HCT116 (cell line): Measurements from ENCODE around the gene MAN1A1. TPM values are rescaled to one million over a fixed set of nuclear protein-coding genes. Genes with fewer than 3 reads are reported as not detected.

Experiments
- ATAC-seq: fragments of 200-7000 bp; cut with Tn5 transposase; 2 replicates; pipeline ENCODE4 v1.9.1; 2020; ENCODE audit warnings: mild to moderate bottlenecking, moderate library complexity
- BruUV-seq: library from RNA; stranded (reverse); fragments of 400-500 nt; replicated peaks from 2 replicates; lab custom pipeline; 2021; lab: Mats Ljungman, UMichigan
- CTCF ChIA-PET: fragments of 300-600 bp; sonication (Branson Sonifier 250); formaldehyde crosslinking; loops from one replicate; lab custom pipeline; 2021; ENCODE audit warnings: antibody characterized with exemption; lab: Charles Lee
- POLR2A ChIA-PET: fragments of 300-600, 350-600 bp; sonication (Branson Sonifier 250); formaldehyde crosslinking; loops from one replicate; lab custom pipeline; 2021; ENCODE audit warnings: antibody characterized with exemption; lab: Charles Lee
- RAD21 ChIA-PET, 2 experiments: fragments of 300-600 bp; sonication (Branson Sonifier 250); formaldehyde crosslinking; loops; one replicate each; lab custom pipeline; 2023; ENCODE audit warnings: low total read pairs in 2 of 2; ENCODE audit not compliant: uncharacterized antibody in 2 of 2, unreplicated experiment in 2 of 2, low non-redundant PET in 1 of 2; lab: Charles Lee
- DNase-seq: peaks from one replicate; pipeline ENCODE4 v3.0.0-alpha.2; 2010; ENCODE audit warnings: low read depth, low spot score
- H2AFZ ChIP-seq: fragments of 200-600 bp; shearing (Covaris generic), sonication (generic); 2 replicates; pipeline ENCODE4 v1.6.1; 2017; ENCODE audit warnings: low read depth, mixed run types, mixed read lengths, antibody characterized with exemption, low read length; ENCODE audit not compliant: poor library complexity, severe bottlenecking
- H3K27ac ChIP-seq: 2 replicates; pipeline ENCODE4 v1.5.1; 2012; ENCODE audit warnings: low read depth, low read length
- H3K27me3 ChIP-seq: fragments of 200-600 bp; sonication (generic); 2 replicates; pipeline ENCODE4 v1.6.1; 2016; ENCODE audit warnings: mixed run types, low read length, mixed read lengths; ENCODE audit not compliant: insufficient read depth
- H3K36me3 ChIP-seq, 2 experiments: fragments of 200-500 bp in 1 of 2; fragments of 200-600 bp in 1 of 2; sonication (Bioruptor generic) in 1 of 2; sonication (generic) in 1 of 2; 2 replicates each; pipeline versions ENCODE4 v1.5.1 to v1.6.1; 2014 to 2016; ENCODE audit warnings: low read length in 2 of 2, inconsistent platforms in 1 of 2, mixed read lengths in 1 of 2, mixed run types in 1 of 2; ENCODE audit not compliant: insufficient read depth in 2 of 2, control insufficient read depth in 1 of 2
- H3K4me1 ChIP-seq, 2 experiments: fragments of 200-600 bp in 1 of 2; sonication (generic) in 1 of 2; 2 replicates each; pipeline versions ENCODE4 v1.5.1 to v1.6.1; 2012 to 2017; ENCODE audit warnings: low read length in 2 of 2, inconsistent platforms in 1 of 2, mild to moderate bottlenecking in 1 of 2, mixed read lengths in 1 of 2, mixed run types in 1 of 2, moderate library complexity in 1 of 2; ENCODE audit not compliant: insufficient read depth in 2 of 2, control insufficient read depth in 1 of 2
- H3K4me2 ChIP-seq: fragments of 200-600 bp; sonication (generic); 2 replicates; pipeline ENCODE4 v1.6.1; 2017; ENCODE audit warnings: mixed run types, low read length, mixed read lengths
- H3K4me3 ChIP-seq, 2 experiments: fragments of 200-600 bp in 1 of 2; sonication (generic) in 1 of 2; replicated peaks in 1 of 2; 2 replicates each; pipeline ENCODE4 v1.5.1; 2011 to 2016; ENCODE audit warnings: low read length in 2 of 2, control low read depth in 1 of 2, low read depth in 1 of 2, mild to moderate bottlenecking in 1 of 2, mixed read lengths in 1 of 2, mixed run types in 1 of 2
- H3K79me2 ChIP-seq: fragments of 200-600 bp; sonication (generic); 2 replicates; pipeline ENCODE4 v1.6.1; 2017; ENCODE audit warnings: mild to moderate bottlenecking, mixed run types, low read length, moderate library complexity, mixed read lengths; ENCODE audit not compliant: insufficient read depth
- H3K9ac ChIP-seq: fragments of 200-600 bp; sonication (generic); 2 replicates; pipeline ENCODE4 v1.6.1; 2016; ENCODE audit warnings: low read length, mixed read lengths
- H3K9me2 ChIP-seq: fragments of 200-600 bp; sonication (generic), shearing (Covaris generic); 2 replicates; pipeline ENCODE4 v1.6.1; 2017; ENCODE audit warnings: mixed run types, mild to moderate bottlenecking, moderate library complexity; ENCODE audit not compliant: insufficient read depth
- H3K9me3 ChIP-seq, 2 experiments: fragments of 200-500 bp in 1 of 2; fragments of 200-600 bp in 1 of 2; sonication (Bioruptor generic) in 1 of 2; sonication (generic) in 1 of 2; 2 replicates each; pipeline ENCODE4 v1.6.1; 2014 to 2017; ENCODE audit warnings: low read length in 2 of 2, mixed read lengths in 2 of 2, inconsistent platforms in 1 of 2, low read depth in 1 of 2, mild to moderate bottlenecking in 1 of 2, mixed run types in 1 of 2, moderate library complexity in 1 of 2; ENCODE audit not compliant: control insufficient read depth in 1 of 2, insufficient read depth in 1 of 2
- H4K20me1 ChIP-seq: fragments of 200-600 bp; sonication (generic), shearing (Covaris generic); 2 replicates; pipeline ENCODE4 v1.6.1; 2017; ENCODE audit warnings: mixed run types, mild to moderate bottlenecking, moderate library complexity; ENCODE audit not compliant: insufficient read depth
- CBX3 ChIP-seq: IDR thresholded peaks from 2 replicates; pipeline ENCODE4 v1.6.1; 2012; ENCODE audit warnings: low read depth
- CEBPB ChIP-seq: IDR thresholded peaks from 2 replicates; pipeline ENCODE4 v1.6.1; 2012; ENCODE audit warnings: low read depth
- EGR1 ChIP-seq: IDR thresholded peaks from 2 replicates; pipeline ENCODE4 v1.6.1; 2012; ENCODE audit warnings: low read depth
- ELF1 ChIP-seq: IDR thresholded peaks from 2 replicates; pipeline ENCODE4 v1.6.1; 2012; ENCODE audit warnings: low read depth, borderline replicate concordance
- EZH2 ChIP-seq: fragments of 200-600 bp; sonication (generic); IDR thresholded peaks from 2 replicates; pipeline ENCODE4 v1.6.1; 2017; ENCODE audit warnings: antibody characterized with exemption, mixed run types
- EZH2phosphoT487 ChIP-seq: fragments of 200-600 bp; IDR thresholded peaks from 2 replicates; pipeline ENCODE4 v1.6.1; 2018; ENCODE audit warnings: antibody characterized with exemption, borderline replicate concordance
- FOSL1 ChIP-seq: IDR thresholded peaks from 2 replicates; pipeline ENCODE4 v1.6.1; 2012; ENCODE audit warnings: low read depth
- JUND ChIP-seq: IDR thresholded peaks from 2 replicates; pipeline ENCODE4 v1.6.1; 2012
- POLR2A ChIP-seq: IDR thresholded peaks from 2 replicates; pipeline ENCODE4 v1.7.0; 2011; ENCODE audit warnings: borderline replicate concordance; ENCODE audit not compliant: insufficient read depth, insufficient read length; ENCODE audit errors: extremely low read depth
- POLR2AphosphoS5 ChIP-seq: IDR thresholded peaks from 2 replicates; pipeline ENCODE4 v1.6.1; 2011; ENCODE audit warnings: mild to moderate bottlenecking, low read depth, low read length, moderate library complexity
- RAD21 ChIP-seq: IDR thresholded peaks from 2 replicates; pipeline ENCODE4 v1.6.1; 2012; ENCODE audit warnings: low read depth, mild to moderate bottlenecking
- SIN3A ChIP-seq: IDR thresholded peaks from 2 replicates; pipeline ENCODE4 v1.6.1; 2012; ENCODE audit warnings: low read depth
- SRF ChIP-seq: IDR thresholded peaks from 2 replicates; pipeline ENCODE4 v1.6.1; 2012; ENCODE audit warnings: low read depth
- TCF7L2 ChIP-seq: IDR thresholded peaks from 2 replicates; pipeline ENCODE4 v1.7.0; 2011; ENCODE audit warnings: borderline replicate concordance, inconsistent platforms; ENCODE audit not compliant: insufficient read depth, insufficient read length; ENCODE audit errors: extremely low read depth
- ZFX ChIP-seq: fragments of 450-650 bp; IDR thresholded peaks from 2 replicates; pipeline ENCODE4 v1.6.1; 2017
- ZNF274 ChIP-seq: fragments of 200-500 bp; sonication (Bioruptor generic); IDR thresholded peaks from 2 replicates; pipeline ENCODE4 v1.6.1; 2014; ENCODE audit warnings: mild to moderate bottlenecking, low read depth, low read length, inconsistent platforms
- intact Hi-C: fragments of 100-400 bp; cut with micrococcal nuclease; formaldehyde crosslinking; loops from 2 replicates; pipeline ENCODE4 v1.10.0; 2022
- total RNA-seq: library from RNA; stranded (reverse); gene quantifications from one replicate; pipeline ENCODE4 v1.2.1, GENCODE V29; 2021; ENCODE audit not compliant: unreplicated experiment
- TF ChIP-seq, protein P1 (sequence below): IDR thresholded peaks from 2 replicates; pipeline ENCODE4 v1.6.1; 2012
- TF ChIP-seq, protein P2 (sequence below): IDR thresholded peaks from 2 replicates; pipeline ENCODE4 v1.6.1; 2012; ENCODE audit warnings: low read depth
- TF ChIP-seq, protein P3 (sequence below): IDR thresholded peaks from 2 replicates; pipeline ENCODE4 v1.6.1; 2012
- TF ChIP-seq, protein P4 (sequence below), 3 experiments: fragments of 200-600 bp in 1 of 3; sonication (generic) in 1 of 3; IDR thresholded peaks in 2 of 3; conservative IDR thresholded peaks in 1 of 3; 2 replicates each; pipeline ENCODE4 v1.5.1; 2012 to 2017; ENCODE audit warnings: low read depth in 2 of 3, low read length in 2 of 3, antibody characterized with exemption in 1 of 3, borderline replicate concordance in 1 of 3, control low read depth in 1 of 3, mild to moderate bottlenecking in 1 of 3, mixed read lengths in 1 of 3, mixed run types in 1 of 3, moderate library complexity in 1 of 3; ENCODE audit not compliant: insufficient read depth in 1 of 3

The MAN1A1 gene
- total RNA-seq, 1 experiment from 2014 or later, result 46.0 TPM

DNA sequence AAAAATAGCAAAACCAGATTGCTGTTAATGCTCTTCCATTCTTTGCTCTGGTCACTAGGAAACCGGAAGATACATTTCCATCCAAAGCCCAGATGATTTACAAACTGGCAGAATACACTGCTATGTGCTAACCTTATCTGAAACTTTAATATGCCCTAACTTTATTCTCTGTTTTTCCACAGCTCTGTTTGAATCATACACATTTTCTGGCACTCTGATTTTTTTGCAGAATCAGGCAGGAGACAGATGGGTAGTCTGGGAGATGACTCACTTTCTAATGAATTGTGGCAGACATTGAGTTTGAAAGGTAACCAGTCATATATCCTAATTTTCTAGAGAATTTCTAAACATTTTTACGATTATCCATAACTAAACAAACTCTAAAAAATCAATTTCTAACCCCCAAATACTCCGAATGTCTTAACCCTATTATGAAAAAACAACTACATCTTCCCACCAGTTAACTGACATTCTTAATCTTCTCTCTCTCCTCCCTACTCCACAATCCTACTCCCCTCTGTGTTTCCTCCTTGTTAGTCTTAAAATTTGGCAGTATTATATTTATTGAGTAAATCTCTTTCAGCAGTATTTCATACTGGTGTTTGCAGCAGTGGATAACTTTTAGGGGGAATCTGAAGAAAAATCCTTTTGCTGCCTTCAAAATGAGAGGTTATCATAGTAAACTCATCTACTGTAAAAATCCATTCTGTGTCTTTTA, 63.5 kb downstream of the MAN1A1 start:
- H3K79me2 ChIP-seq, result no peaks in the 10 kb centered on the region
- H3K9me3 ChIP-seq, result no peaks in the 10 kb centered on the region
- no peak for DNase-seq
- POLR2A ChIA-PET, result no interaction called here
- H2AFZ ChIP-seq, result no peak overlapping the region
- RAD21 ChIA-PET, result no interaction called here
- no peaks in the 10 kb centered on the region for H3K27me3 ChIP-seq
- peaks cover 3% of the 10 kb centered on the region; the same call in 1 of the 2 replicates for H4K20me1 ChIP-seq
- no peak for ATAC-seq
- intact Hi-C loops, result no loop called here
- no peak for TF ChIP-seq SIN3A
- no peak for TF ChIP-seq CBX3
- TF ChIP-seq, protein P1, sequence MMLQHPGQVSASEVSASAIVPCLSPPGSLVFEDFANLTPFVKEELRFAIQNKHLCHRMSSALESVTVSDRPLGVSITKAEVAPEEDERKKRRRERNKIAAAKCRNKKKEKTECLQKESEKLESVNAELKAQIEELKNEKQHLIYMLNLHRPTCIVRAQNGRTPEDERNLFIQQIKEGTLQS, result no peak
- TF ChIP-seq EZH2, result no peak
- no peak for TF ChIP-seq SRF
- no peak for TF ChIP-seq RAD21
- TF ChIP-seq EGR1, result no peak
- TF ChIP-seq POLR2A, result no peak
- TF ChIP-seq ZNF274, result no peak
- TF ChIP-seq POLR2AphosphoS5, result no peak
- TF ChIP-seq, protein P2, sequence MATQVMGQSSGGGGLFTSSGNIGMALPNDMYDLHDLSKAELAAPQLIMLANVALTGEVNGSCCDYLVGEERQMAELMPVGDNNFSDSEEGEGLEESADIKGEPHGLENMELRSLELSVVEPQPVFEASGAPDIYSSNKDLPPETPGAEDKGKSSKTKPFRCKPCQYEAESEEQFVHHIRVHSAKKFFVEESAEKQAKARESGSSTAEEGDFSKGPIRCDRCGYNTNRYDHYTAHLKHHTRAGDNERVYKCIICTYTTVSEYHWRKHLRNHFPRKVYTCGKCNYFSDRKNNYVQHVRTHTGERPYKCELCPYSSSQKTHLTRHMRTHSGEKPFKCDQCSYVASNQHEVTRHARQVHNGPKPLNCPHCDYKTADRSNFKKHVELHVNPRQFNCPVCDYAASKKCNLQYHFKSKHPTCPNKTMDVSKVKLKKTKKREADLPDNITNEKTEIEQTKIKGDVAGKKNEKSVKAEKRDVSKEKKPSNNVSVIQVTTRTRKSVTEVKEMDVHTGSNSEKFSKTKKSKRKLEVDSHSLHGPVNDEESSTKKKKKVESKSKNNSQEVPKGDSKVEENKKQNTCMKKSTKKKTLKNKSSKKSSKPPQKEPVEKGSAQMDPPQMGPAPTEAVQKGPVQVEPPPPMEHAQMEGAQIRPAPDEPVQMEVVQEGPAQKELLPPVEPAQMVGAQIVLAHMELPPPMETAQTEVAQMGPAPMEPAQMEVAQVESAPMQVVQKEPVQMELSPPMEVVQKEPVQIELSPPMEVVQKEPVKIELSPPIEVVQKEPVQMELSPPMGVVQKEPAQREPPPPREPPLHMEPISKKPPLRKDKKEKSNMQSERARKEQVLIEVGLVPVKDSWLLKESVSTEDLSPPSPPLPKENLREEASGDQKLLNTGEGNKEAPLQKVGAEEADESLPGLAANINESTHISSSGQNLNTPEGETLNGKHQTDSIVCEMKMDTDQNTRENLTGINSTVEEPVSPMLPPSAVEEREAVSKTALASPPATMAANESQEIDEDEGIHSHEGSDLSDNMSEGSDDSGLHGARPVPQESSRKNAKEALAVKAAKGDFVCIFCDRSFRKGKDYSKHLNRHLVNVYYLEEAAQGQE, result no peak
- TF ChIP-seq ZFX, result no peak
- TF ChIP-seq, protein P3, sequence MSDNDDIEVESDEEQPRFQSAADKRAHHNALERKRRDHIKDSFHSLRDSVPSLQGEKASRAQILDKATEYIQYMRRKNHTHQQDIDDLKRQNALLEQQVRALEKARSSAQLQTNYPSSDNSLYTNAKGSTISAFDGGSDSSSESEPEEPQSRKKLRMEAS, result no peak
- TF ChIP-seq FOSL1, result no peak
- TF ChIP-seq, protein P4, sequence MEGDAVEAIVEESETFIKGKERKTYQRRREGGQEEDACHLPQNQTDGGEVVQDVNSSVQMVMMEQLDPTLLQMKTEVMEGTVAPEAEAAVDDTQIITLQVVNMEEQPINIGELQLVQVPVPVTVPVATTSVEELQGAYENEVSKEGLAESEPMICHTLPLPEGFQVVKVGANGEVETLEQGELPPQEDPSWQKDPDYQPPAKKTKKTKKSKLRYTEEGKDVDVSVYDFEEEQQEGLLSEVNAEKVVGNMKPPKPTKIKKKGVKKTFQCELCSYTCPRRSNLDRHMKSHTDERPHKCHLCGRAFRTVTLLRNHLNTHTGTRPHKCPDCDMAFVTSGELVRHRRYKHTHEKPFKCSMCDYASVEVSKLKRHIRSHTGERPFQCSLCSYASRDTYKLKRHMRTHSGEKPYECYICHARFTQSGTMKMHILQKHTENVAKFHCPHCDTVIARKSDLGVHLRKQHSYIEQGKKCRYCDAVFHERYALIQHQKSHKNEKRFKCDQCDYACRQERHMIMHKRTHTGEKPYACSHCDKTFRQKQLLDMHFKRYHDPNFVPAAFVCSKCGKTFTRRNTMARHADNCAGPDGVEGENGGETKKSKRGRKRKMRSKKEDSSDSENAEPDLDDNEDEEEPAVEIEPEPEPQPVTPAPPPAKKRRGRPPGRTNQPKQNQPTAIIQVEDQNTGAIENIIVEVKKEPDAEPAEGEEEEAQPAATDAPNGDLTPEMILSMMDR (IDR thresholded peaks at IDR 0.05 in 2 of 3, conservative IDR thresholded peaks at IDR 0.05 in 1 of 3; ENCODE audit: borderline replicate concordance in 1 of 3, insufficient read depth in 1 of 3, low read depth in 2 of 3, low read length in 2 of 3), result no peak
- TF ChIP-seq ELF1, result no peak
- TF ChIP-seq JUND, result no peak
- TF ChIP-seq EZH2phosphoT487, result no peak
- no peak for TF ChIP-seq CEBPB
- TF ChIP-seq TCF7L2, result no peak
- TF ChIP-seq, all 23 proteins: peak for 0
- H3K27ac ChIP-seq, result no peak overlapping the region
- peaks cover 4 to 14% of the 10 kb centered on the region in 2 experiments; a peak in 3 of 4 replicates for H3K4me1 ChIP-seq
- CTCF ChIA-PET, result no interaction called here
- no peak overlapping the region for H3K9ac ChIP-seq
- H3K4me2 ChIP-seq, result no peak overlapping the region
- H3K9me2 ChIP-seq, result no peaks in the 10 kb centered on the region
- H3K4me3 ChIP-seq, result no peak overlapping the region
- no TSS peak for BruUV-seq
- H3K36me3 ChIP-seq, result peaks cover 0 to 11% of the 10 kb centered on the region in 2 experiments; a peak in 2 of 4 replicates
